OCI-LY1 (cell line): ENCODE results near the gene NUP153.

Source experiments
- CTCF ChIP-seq: fragments of 200-600 bp; sonication (generic), shearing (Covaris generic); IDR thresholded peaks from 2 replicates; pipeline ENCODE4 v1.5.1; 2017; ENCODE audit warnings: mild to moderate bottlenecking, antibody characterized with exemption, low read length, moderate library complexity, mixed read lengths
- EZH2 ChIP-seq: fragments of 200-600 bp; sonication (generic), shearing (Covaris generic); IDR thresholded peaks from 2 replicates; pipeline ENCODE4 v1.8.0; 2017; ENCODE audit warnings: borderline replicate concordance, mixed run types, mild to moderate bottlenecking, antibody characterized with exemption, low read length, moderate library complexity, mixed read lengths

GRCh38 chr6:17589406-17590096 lies 117.2 kb downstream of the NUP153 start:
- TF ChIP-seq EZH2 (no peak), CTCF (no peak)
